ENCODE measurements around the gene TP53INP2. TPM values are rescaled to one million over a fixed set of nuclear protein-coding genes. Genes with fewer than 3 reads are reported as not detected.
A peak's percentile ranks its signal among the peaks of the same experiment; 100 is the strongest.

Gene TP53INP2
- total and polyA plus RNA-seq, 9 of the 15 experiments (the other 6 are each of a cell fraction or from before 2014, with no cell fraction given), result 0.43 to 5.0 (median 1.3) TPM

DNA sequence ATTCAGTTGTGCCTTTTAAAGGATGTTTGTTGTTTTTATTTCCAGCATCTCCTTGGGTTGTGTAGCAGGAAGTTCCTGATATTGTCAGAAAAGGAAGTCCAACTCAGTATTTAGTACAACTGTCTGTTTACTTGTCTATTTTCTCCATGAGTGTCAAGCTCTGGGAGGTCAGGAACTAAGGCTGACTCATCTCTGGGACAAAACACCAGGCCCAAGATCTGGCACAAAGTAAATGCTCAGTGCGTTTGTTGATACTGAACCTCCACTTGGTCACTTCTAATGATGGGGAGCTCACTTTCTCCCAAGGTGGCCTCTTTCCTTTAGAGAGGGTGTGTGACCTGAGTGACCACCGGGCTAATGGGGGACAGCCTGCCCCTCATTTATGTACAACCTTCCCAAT lies 14.7 kb upstream of the TP53INP2 start (continued):
- TF ChIP-seq SRSF3 (IDR thresholded peaks at IDR 0.05; ENCODE audit: insufficient read depth, low read length), result no peak
- TF ChIP-seq NCOA1 (IDR thresholded peaks at IDR 0.05; ENCODE audit: low read depth), result no peak
- peak in 1 of 2 experiments; percentile 39; a peak in 1 of 4 replicates for TF ChIP-seq FOXA3 (CRISPR knock-in tag; conservative IDR thresholded peaks at IDR 0.05 in 1 of 2, IDR thresholded peaks at IDR 0.05 in 1 of 2)
- TF ChIP-seq ZNF165 (CRISPR knock-in tag; IDR thresholded peaks at IDR 0.05; ENCODE audit: borderline replicate concordance), result no peak
- TF ChIP-seq ETV5 (CRISPR knock-in tag; IDR thresholded peaks at IDR 0.05; ENCODE audit: low read depth), result no peak
- no peak for TF ChIP-seq PTRF (tag; IDR thresholded peaks at IDR 0.05)
- 0 out of 2 replicates have a peak, but pooled peaks have one; percentile 40 for TF ChIP-seq ADNP (tag; IDR thresholded peaks at IDR 0.05)
- no peak for TF ChIP-seq CHD1 (IDR thresholded peaks at IDR 0.05; ENCODE audit: low read length)
- TF ChIP-seq DPF2 (IDR thresholded peaks at IDR 0.05), result no peak
- TF ChIP-seq TBP (optimal IDR thresholded peaks at IDR 0.05; ENCODE audit: low read depth, low read length), result no peak
- TF ChIP-seq TCFL5 (CRISPR knock-in tag; conservative IDR thresholded peaks at IDR 0.05), result no peak
- TF ChIP-seq JUND (IDR thresholded peaks at IDR 0.05; ENCODE audit: borderline replicate concordance, low read depth, low read length), result peak; percentile 75
- peak; percentile 78; the same call in 2 of the 3 replicates for TF ChIP-seq JUND (tag; IDR thresholded peaks at IDR 0.05; ENCODE audit: borderline replicate concordance, low read depth, low read length)
- TF ChIP-seq, protein P1, sequence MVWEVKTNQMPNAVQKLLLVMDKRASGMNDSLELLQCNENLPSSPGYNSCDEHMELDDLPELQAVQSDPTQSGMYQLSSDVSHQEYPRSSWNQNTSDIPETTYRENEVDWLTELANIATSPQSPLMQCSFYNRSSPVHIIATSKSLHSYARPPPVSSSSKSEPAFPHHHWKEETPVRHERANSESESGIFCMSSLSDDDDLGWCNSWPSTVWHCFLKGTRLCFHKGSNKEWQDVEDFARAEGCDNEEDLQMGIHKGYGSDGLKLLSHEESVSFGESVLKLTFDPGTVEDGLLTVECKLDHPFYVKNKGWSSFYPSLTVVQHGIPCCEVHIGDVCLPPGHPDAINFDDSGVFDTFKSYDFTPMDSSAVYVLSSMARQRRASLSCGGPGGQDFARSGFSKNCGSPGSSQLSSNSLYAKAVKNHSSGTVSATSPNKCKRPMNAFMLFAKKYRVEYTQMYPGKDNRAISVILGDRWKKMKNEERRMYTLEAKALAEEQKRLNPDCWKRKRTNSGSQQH (CRISPR knock-in tag; IDR thresholded peaks at IDR 0.05), result no peak
- TF ChIP-seq SNRNP70 (optimal IDR thresholded peaks at IDR 0.05; ENCODE audit: low read depth, low read length), result no peak
- TF ChIP-seq, protein P2, sequence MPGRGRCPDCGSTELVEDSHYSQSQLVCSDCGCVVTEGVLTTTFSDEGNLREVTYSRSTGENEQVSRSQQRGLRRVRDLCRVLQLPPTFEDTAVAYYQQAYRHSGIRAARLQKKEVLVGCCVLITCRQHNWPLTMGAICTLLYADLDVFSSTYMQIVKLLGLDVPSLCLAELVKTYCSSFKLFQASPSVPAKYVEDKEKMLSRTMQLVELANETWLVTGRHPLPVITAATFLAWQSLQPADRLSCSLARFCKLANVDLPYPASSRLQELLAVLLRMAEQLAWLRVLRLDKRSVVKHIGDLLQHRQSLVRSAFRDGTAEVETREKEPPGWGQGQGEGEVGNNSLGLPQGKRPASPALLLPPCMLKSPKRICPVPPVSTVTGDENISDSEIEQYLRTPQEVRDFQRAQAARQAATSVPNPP (IDR thresholded peaks at IDR 0.05; ENCODE audit: borderline replicate concordance, insufficient read depth, insufficient read length), result no peak
- TF ChIP-seq ZNF239 (CRISPR knock-in tag; IDR thresholded peaks at IDR 0.05), result peak; percentile 71
- TF ChIP-seq FUS (optimal IDR thresholded peaks at IDR 0.05; ENCODE audit: low read depth, low read length), result no peak
- TF ChIP-seq ZNF140 (CRISPR knock-in tag; IDR thresholded peaks at IDR 0.05), result no peak
- TF ChIP-seq DDX20 (tag; IDR thresholded peaks at IDR 0.05; ENCODE audit: low read depth), result no peak
- no peak for TF ChIP-seq RBM39 (optimal IDR thresholded peaks at IDR 0.05; ENCODE audit: low read depth, low read length)
- TF ChIP-seq ESRRB (CRISPR knock-in tag; IDR thresholded peaks at IDR 0.05; ENCODE audit: borderline replicate concordance), result no peak
- no peak for TF ChIP-seq ZNF253 (CRISPR knock-in tag; conservative IDR thresholded peaks at IDR 0.05)
- TF ChIP-seq, protein P3, sequence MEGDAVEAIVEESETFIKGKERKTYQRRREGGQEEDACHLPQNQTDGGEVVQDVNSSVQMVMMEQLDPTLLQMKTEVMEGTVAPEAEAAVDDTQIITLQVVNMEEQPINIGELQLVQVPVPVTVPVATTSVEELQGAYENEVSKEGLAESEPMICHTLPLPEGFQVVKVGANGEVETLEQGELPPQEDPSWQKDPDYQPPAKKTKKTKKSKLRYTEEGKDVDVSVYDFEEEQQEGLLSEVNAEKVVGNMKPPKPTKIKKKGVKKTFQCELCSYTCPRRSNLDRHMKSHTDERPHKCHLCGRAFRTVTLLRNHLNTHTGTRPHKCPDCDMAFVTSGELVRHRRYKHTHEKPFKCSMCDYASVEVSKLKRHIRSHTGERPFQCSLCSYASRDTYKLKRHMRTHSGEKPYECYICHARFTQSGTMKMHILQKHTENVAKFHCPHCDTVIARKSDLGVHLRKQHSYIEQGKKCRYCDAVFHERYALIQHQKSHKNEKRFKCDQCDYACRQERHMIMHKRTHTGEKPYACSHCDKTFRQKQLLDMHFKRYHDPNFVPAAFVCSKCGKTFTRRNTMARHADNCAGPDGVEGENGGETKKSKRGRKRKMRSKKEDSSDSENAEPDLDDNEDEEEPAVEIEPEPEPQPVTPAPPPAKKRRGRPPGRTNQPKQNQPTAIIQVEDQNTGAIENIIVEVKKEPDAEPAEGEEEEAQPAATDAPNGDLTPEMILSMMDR (IDR thresholded peaks at IDR 0.05 in 2 of 3, conservative IDR thresholded peaks at IDR 0.05 in 1 of 3; ENCODE audit: insufficient read depth in 2 of 3, low read depth in 1 of 3, low read length in 3 of 3), result no peak
- no peak for TF ChIP-seq DACH1 (IDR thresholded peaks at IDR 0.05; ENCODE audit: partially characterized antibody)
- TF ChIP-seq ZNF311 (CRISPR knock-in tag; IDR thresholded peaks at IDR 0.05), result no peak
- no peak for TF ChIP-seq ERF (CRISPR knock-in tag; IDR thresholded peaks at IDR 0.05)
- no peak for TF ChIP-seq SMARCC2 (IDR thresholded peaks at IDR 0.05; ENCODE audit: low read depth)
